Measurements from ENCODE around the gene CERS6. TPM values are rescaled to one million over a fixed set of nuclear protein-coding genes. Genes with fewer than 3 reads are reported as not detected.

The CERS6 gene
- total and polyA plus RNA-seq, 2 experiments from 2014 or later = 7.4 to 35.0 TPM

DNA sequence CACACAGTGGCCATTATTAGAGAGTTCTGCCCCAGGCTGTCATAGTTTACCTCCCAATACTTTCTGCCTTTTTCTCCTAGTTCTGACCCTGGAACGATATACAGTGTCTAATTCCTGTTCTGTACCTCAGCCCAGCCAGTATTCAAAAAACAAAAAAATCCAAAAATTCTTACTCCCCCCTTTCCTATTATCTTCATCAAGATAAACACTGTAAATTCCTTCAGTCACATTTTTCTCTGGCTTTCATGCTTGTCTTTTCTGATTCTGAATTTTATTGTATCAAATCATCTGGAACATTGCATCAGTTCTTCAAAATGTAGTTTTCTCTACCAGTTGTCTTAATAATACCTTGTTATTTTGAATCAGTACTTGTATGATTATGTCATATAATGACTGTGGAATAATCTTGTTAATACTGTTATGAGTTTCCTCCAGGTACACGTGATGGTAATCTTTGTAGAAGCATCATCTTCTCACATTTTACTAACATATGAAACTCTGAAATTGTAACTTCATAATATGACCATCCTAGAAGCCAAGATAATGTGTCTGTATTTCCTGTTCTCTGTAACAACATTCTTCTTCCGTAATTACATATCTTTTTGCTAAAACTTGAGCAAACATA, 267.3 kb downstream of the CERS6 start:
- Histone ChIP-seq H3K9me2 (ENCODE audit: insufficient read depth) (no peaks in the 10 kb centered on the region), H3K27ac (ENCODE audit: low read depth) (no peak overlapping the region), H3K79me2 (replicated peaks; ENCODE audit: insufficient read depth) (no peaks in the 10 kb centered on the region), H2AFZ (no peak overlapping the region), H3K27me3 (ENCODE audit: insufficient read depth) (no peaks in the 10 kb centered on the region), H3K4me2 (no peak overlapping the region), H3K36me3 (ENCODE audit: insufficient read depth) (no peaks in the 10 kb centered on the region; the same call in 1 of the 2 replicates), H3K4me3 (no peak overlapping the region), H4K20me1 (replicated peaks; ENCODE audit: insufficient read depth) (no peaks in the 10 kb centered on the region), H3K4me1 (ENCODE audit: insufficient read depth) (no peaks in the 10 kb centered on the region), H3F3A (replicated peaks; ENCODE audit: low read depth) (no peaks in the 10 kb centered on the region)
- no peak for DNase-seq (ENCODE audit: low spot score)
- Mint-ChIP-seq H3K27me3 (ENCODE audit: insufficient read depth, low read depth, poor library complexity) (peaks cover 1% of the 10 kb centered on the region), H3K36me3 (ENCODE audit: low read depth) (peaks cover 20% of the 10 kb centered on the region), H3K4me1 (no peaks in the 10 kb centered on the region), H3K4me3 (no peak overlapping the region), H3K27ac (no peak overlapping the region), H3K9me3 (no peaks in the 10 kb centered on the region; the same call in 2 of the 3 replicates)
- TF ChIP-seq NANOG (IDR thresholded peaks at IDR 0.05; ENCODE audit: borderline replicate concordance) = no peak
- no peak for TF ChIP-seq STAT1 (IDR thresholded peaks at IDR 0.05; ENCODE audit: unreplicated experiment)
- TF ChIP-seq POLR2AphosphoS5 (IDR thresholded peaks at IDR 0.05; ENCODE audit: low read depth) = no peak
- TF ChIP-seq ZNF331 (CRISPR knock-in tag; IDR thresholded peaks at IDR 0.05; ENCODE audit: low read depth) = no peak
- no peak for TF ChIP-seq EZH2 (IDR thresholded peaks at IDR 0.05; ENCODE audit: low read depth, unreplicated experiment)
- no peak for ATAC-seq

GRCh38 chr2:168726375-168726774, 270.3 kb downstream of the CERS6 start:
- no peaks in the 10 kb centered on the region for H3K36me3 ChIP-seq (ENCODE audit: insufficient read depth)
- Mint-ChIP-seq H3K4me3 (no peak overlapping the region), H3K27me3 (ENCODE audit: insufficient read depth, low read depth, poor library complexity) (peaks cover 1% of the 10 kb centered on the region), H3K36me3 (ENCODE audit: low read depth) (peaks cover 20% of the 10 kb centered on the region), H3K9me3 (no peaks in the 10 kb centered on the region; the same call in 2 of the 3 replicates), H3K27ac (no peak overlapping the region), H3K4me1 (peaks cover 18% of the 10 kb centered on the region)
- no peaks in the 10 kb centered on the region for H3F3A ChIP-seq (replicated peaks; ENCODE audit: low read depth)
- no peaks in the 10 kb centered on the region for H3K27me3 ChIP-seq (ENCODE audit: insufficient read depth)
- ATAC-seq = no peak
- H3K27ac ChIP-seq (ENCODE audit: low read depth) = no peak overlapping the region
- H4K20me1 ChIP-seq (replicated peaks; ENCODE audit: insufficient read depth) = no peaks in the 10 kb centered on the region
- H3K4me2 ChIP-seq = no peak overlapping the region
- H3K79me2 ChIP-seq (replicated peaks; ENCODE audit: insufficient read depth) = no peaks in the 10 kb centered on the region
- TF ChIP-seq, protein P1, sequence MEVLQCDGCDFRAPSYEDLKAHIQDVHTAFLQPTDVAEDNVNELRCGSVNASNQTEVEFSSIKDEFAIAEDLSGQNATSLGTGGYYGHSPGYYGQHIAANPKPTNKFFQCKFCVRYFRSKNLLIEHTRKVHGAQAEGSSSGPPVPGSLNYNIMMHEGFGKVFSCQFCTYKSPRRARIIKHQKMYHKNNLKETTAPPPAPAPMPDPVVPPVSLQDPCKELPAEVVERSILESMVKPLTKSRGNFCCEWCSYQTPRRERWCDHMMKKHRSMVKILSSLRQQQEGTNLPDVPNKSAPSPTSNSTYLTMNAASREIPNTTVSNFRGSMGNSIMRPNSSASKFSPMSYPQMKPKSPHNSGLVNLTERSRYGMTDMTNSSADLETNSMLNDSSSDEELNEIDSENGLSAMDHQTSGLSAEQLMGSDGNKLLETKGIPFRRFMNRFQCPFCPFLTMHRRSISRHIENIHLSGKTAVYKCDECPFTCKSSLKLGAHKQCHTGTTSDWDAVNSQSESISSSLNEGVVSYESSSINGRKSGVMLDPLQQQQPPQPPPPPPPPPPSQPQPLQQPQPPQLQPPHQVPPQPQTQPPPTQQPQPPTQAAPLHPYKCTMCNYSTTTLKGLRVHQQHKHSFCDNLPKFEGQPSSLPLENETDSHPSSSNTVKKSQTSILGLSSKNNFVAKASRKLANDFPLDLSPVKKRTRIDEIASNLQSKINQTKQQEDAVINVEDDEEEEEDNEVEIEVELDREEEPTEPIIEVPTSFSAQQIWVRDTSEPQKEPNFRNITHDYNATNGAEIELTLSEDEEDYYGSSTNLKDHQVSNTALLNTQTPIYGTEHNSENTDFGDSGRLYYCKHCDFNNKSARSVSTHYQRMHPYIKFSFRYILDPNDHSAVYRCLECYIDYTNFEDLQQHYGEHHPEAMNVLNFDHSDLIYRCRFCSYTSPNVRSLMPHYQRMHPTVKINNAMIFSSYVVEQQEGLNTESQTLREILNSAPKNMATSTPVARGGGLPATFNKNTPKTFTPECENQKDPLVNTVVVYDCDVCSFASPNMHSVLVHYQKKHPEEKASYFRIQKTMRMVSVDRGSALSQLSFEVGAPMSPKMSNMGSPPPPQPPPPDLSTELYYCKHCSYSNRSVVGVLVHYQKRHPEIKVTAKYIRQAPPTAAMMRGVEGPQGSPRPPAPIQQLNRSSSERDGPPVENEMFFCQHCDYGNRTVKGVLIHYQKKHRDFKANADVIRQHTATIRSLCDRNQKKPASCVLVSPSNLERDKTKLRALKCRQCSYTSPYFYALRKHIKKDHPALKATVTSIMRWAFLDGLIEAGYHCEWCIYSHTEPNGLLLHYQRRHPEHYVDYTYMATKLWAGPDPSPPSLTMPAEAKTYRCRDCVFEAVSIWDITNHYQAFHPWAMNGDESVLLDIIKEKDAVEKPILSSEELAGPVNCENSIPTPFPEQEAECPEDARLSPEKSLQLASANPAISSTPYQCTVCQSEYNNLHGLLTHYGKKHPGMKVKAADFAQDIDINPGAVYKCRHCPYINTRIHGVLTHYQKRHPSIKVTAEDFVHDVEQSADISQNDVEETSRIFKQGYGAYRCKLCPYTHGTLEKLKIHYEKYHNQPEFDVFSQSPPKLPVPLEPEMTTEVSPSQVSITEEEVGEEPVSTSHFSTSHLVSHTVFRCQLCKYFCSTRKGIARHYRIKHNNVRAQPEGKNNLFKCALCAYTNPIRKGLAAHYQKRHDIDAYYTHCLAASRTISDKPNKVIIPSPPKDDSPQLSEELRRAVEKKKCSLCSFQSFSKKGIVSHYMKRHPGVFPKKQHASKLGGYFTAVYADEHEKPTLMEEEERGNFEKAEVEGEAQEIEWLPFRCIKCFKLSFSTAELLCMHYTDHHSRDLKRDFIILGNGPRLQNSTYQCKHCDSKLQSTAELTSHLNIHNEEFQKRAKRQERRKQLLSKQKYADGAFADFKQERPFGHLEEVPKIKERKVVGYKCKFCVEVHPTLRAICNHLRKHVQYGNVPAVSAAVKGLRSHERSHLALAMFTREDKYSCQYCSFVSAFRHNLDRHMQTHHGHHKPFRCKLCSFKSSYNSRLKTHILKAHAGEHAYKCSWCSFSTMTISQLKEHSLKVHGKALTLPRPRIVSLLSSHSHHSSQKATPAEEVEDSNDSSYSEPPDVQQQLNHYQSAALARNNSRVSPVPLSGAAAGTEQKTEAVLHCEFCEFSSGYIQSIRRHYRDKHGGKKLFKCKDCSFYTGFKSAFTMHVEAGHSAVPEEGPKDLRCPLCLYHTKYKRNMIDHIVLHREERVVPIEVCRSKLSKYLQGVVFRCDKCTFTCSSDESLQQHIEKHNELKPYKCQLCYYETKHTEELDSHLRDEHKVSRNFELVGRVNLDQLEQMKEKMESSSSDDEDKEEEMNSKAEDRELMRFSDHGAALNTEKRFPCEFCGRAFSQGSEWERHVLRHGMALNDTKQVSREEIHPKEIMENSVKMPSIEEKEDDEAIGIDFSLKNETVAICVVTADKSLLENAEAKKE (CRISPR knock-in tag; IDR thresholded peaks at IDR 0.05) = no peak
- H3K4me3 ChIP-seq = no peak overlapping the region
- no peak overlapping the region for H2AFZ ChIP-seq
- H3K4me1 ChIP-seq (ENCODE audit: insufficient read depth) = peaks cover 13% of the 10 kb centered on the region
- DNase-seq (ENCODE audit: low spot score) = no peak
- no peaks in the 10 kb centered on the region for H3K9me2 ChIP-seq (ENCODE audit: insufficient read depth)
